Measurements from ENCODE around the gene PCNX2. TPM values are rescaled to one million over a fixed set of nuclear protein-coding genes. Genes with fewer than 3 reads are reported as not detected.

The PCNX2 gene
- total RNA-seq, 3 donors from 2014 or later (not counting 1 experiment from before 2014, with no cell fraction given): 12.9 to 25.8 (median 16.0) TPM

DNA sequence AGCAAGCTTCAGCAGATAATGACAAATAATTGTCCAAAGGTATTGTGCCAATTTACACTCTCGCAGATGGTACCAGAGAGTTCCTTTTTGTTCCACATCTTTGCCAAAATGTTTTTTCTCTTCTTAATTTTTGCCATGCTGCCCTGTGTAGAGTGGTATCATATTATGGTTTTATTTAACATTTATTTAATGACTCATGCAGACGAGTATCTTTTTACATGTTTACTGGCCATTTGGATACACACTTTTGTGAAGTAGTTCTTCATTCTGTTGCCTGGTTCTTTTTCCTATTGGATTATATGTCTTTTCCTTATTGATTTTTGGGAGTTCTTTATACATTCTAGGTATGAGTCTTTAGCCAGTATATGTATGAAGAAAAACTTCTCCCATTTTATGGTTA, 151.1 kb downstream of the PCNX2 start:
- ATAC-seq (no peak), DNase-seq (no peak)
- H3K4me3 ChIP-seq (ENCODE audit: low read length): no peak overlapping the region
- no peaks in the 10 kb centered on the region for H3K36me3 Mint-ChIP-seq
- H3K36me3 ChIP-seq (ENCODE audit: control insufficient read depth, insufficient read depth, low read length): no peaks in the 10 kb centered on the region
- TF ChIP-seq, protein P1, sequence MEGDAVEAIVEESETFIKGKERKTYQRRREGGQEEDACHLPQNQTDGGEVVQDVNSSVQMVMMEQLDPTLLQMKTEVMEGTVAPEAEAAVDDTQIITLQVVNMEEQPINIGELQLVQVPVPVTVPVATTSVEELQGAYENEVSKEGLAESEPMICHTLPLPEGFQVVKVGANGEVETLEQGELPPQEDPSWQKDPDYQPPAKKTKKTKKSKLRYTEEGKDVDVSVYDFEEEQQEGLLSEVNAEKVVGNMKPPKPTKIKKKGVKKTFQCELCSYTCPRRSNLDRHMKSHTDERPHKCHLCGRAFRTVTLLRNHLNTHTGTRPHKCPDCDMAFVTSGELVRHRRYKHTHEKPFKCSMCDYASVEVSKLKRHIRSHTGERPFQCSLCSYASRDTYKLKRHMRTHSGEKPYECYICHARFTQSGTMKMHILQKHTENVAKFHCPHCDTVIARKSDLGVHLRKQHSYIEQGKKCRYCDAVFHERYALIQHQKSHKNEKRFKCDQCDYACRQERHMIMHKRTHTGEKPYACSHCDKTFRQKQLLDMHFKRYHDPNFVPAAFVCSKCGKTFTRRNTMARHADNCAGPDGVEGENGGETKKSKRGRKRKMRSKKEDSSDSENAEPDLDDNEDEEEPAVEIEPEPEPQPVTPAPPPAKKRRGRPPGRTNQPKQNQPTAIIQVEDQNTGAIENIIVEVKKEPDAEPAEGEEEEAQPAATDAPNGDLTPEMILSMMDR (IDR thresholded peaks at IDR 0.05): no peak
- intact Hi-C loops (cut with micrococcal nuclease): no loop called here
- 91% methylated on average over 1 of the region's 2 CpGs for WGBS (ENCODE audit: insufficient coverage)
- H3K9me3 ChIP-seq (ENCODE audit: control insufficient read depth, insufficient read depth, low read length): no peaks in the 10 kb centered on the region
- H3K9me3 Mint-ChIP-seq: no peaks in the 10 kb centered on the region
- no peak overlapping the region for H3K4me3 Mint-ChIP-seq
- no peaks in the 10 kb centered on the region for H3K27me3 Mint-ChIP-seq (ENCODE audit: low read depth in 2 of 2)
- no peak overlapping the region for H3K27ac Mint-ChIP-seq
- H3K27me3 ChIP-seq (ENCODE audit: control insufficient read depth, insufficient read depth, low read length): no peaks in the 10 kb centered on the region
- no peaks in the 10 kb centered on the region for H3K4me1 Mint-ChIP-seq
- H3K4me1 ChIP-seq (ENCODE audit: control insufficient read depth, insufficient read depth, low read length): no peaks in the 10 kb centered on the region
- H3K27ac ChIP-seq (ENCODE audit: low read length): no peak overlapping the region

DNA sequence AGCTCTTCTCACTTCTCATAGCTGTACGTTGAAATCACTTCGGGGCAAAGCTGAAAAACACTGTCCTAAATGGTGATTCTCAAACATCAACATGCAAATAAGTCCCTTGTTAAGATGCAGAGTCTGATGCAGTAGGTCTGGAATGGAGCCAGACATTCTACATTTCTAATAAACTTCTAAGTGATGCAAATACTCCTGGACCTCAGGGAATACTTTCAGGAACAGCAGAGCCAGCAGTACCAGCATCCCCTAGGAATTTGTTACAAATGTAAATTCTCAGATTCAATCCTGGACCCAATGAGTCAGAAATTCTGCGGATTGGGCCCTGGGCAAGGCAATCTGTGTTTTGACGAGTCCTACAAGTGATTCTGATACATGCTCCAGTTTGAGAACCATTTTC, 152.3 kb downstream of the PCNX2 start:
- H3K4me1 ChIP-seq (ENCODE audit: control insufficient read depth, insufficient read depth, low read length): no peaks in the 10 kb centered on the region
- Mint-ChIP-seq H3K27me3 (ENCODE audit: low read depth in 2 of 2) (no peaks in the 10 kb centered on the region), H3K9me3 (no peaks in the 10 kb centered on the region), H3K4me3 (no peak overlapping the region), H3K4me1 (no peaks in the 10 kb centered on the region), H3K36me3 (no peaks in the 10 kb centered on the region), H3K27ac (no peak overlapping the region)
- H3K9me3 ChIP-seq (ENCODE audit: control insufficient read depth, insufficient read depth, low read length): no peaks in the 10 kb centered on the region
- 94% methylated on average over 4 of the region's 4 CpGs for WGBS (ENCODE audit: insufficient coverage)
- TF ChIP-seq, protein P1 (IDR thresholded peaks at IDR 0.05): no peak
- H3K36me3 ChIP-seq (ENCODE audit: control insufficient read depth, insufficient read depth, low read length): no peaks in the 10 kb centered on the region
- DNase-seq (no peak), ATAC-seq (no peak)
- H3K27ac ChIP-seq (ENCODE audit: low read length): no peak overlapping the region
- no peaks in the 10 kb centered on the region for H3K27me3 ChIP-seq (ENCODE audit: control insufficient read depth, insufficient read depth, low read length)
- intact Hi-C loops (cut with micrococcal nuclease): no loop called here
- H3K4me3 ChIP-seq (ENCODE audit: low read length): no peak overlapping the region

DNA sequence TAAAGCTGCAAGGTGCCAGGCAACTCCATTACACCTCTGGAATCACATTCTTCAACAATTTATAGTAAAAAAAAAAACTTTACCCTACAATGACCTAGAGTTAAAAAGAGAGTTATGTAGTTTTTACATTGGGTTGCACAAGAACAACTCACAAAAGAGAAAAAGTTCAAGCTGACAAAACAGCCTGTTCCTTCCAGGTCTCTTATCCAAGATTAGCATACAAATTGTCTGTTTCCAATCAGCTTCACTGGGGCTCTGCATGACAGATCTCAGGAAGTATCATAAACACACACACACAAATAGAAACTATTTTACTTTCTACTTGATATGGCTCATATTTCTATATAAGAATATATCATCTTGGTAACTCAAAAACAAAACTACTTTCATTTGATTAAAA, 154.6 kb downstream of the PCNX2 start:
- no peaks in the 10 kb centered on the region for H3K4me1 ChIP-seq (ENCODE audit: control insufficient read depth, insufficient read depth, low read length)
- no peaks in the 10 kb centered on the region for H3K4me1 Mint-ChIP-seq

DNA sequence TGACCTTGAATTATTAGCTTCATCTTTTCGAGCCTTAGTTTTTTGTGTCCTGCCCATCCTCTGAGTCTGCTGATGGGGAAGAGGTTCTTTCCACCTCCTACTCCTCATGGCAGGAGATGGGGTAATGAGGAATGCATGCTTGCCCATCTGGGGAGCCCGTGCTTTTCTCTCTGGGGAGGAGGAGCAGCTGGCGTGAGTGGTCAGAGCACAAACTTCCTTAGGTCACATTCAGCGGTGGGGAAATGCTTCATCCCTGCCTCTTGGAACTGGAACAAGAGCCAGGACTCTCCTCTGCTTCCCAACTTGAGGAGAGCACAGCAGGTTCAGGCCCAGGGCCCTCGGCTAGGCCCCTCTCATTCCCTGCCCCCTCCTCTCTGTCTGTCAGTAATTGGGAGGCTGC, 155.0 kb downstream of the PCNX2 start:
- Histone ChIP-seq H3K36me3 (ENCODE audit: control insufficient read depth, insufficient read depth, low read length) (no peaks in the 10 kb centered on the region), H3K4me1 (ENCODE audit: control insufficient read depth, insufficient read depth, low read length) (no peaks in the 10 kb centered on the region), H3K27me3 (ENCODE audit: control insufficient read depth, insufficient read depth, low read length) (no peaks in the 10 kb centered on the region), H3K27ac (ENCODE audit: low read length) (no peak overlapping the region), H3K4me3 (ENCODE audit: low read length) (no peak overlapping the region), H3K9me3 (ENCODE audit: control insufficient read depth, insufficient read depth, low read length) (no peaks in the 10 kb centered on the region)
- DNase-seq (no peak), ATAC-seq (no peak)
- H3K36me3 Mint-ChIP-seq: no peaks in the 10 kb centered on the region
- 88% methylated on average over 4 of the region's 5 CpGs for WGBS (ENCODE audit: insufficient coverage)
- H3K4me1 Mint-ChIP-seq: no peaks in the 10 kb centered on the region
- TF ChIP-seq, protein P1 (IDR thresholded peaks at IDR 0.05): no peak
- no peak overlapping the region for H3K27ac Mint-ChIP-seq
- H3K4me3 Mint-ChIP-seq: no peak overlapping the region
- intact Hi-C loops (cut with micrococcal nuclease): no loop called here
- no peaks in the 10 kb centered on the region for H3K27me3 Mint-ChIP-seq (ENCODE audit: low read depth in 2 of 2)
- H3K9me3 Mint-ChIP-seq: no peaks in the 10 kb centered on the region

More for the DNA sequence above, 154.6 kb downstream of the PCNX2 start:
- intact Hi-C loops (cut with micrococcal nuclease): no loop called here
- no peaks in the 10 kb centered on the region for H3K36me3 Mint-ChIP-seq
- H3K9me3 Mint-ChIP-seq: no peaks in the 10 kb centered on the region
- DNase-seq (no peak), ATAC-seq (no peak)
- Histone ChIP-seq H3K9me3 (ENCODE audit: control insufficient read depth, insufficient read depth, low read length) (no peaks in the 10 kb centered on the region), H3K27ac (ENCODE audit: low read length) (no peak overlapping the region), H3K4me3 (ENCODE audit: low read length) (no peak overlapping the region), H3K27me3 (ENCODE audit: control insufficient read depth, insufficient read depth, low read length) (no peaks in the 10 kb centered on the region), H3K36me3 (ENCODE audit: control insufficient read depth, insufficient read depth, low read length) (no peaks in the 10 kb centered on the region)
- TF ChIP-seq, protein P1 (IDR thresholded peaks at IDR 0.05): no peak
- H3K4me3 Mint-ChIP-seq: no peak overlapping the region
- H3K27me3 Mint-ChIP-seq (ENCODE audit: low read depth in 2 of 2): no peaks in the 10 kb centered on the region
- H3K27ac Mint-ChIP-seq: no peak overlapping the region

Measured in natural killer cell (primary cell).